H1 (cell line): ENCODE measurements around the gene CFP. TPM values are rescaled to one million over a fixed set of nuclear protein-coding genes. Genes with fewer than 3 reads are reported as not detected.

Experiments
- CTCF ChIA-PET: fragments of 300-600 bp; sonication (Branson Sonifier 250); formaldehyde crosslinking; loops from one replicate; lab custom pipeline; 2021; ENCODE audit not compliant: partially characterized antibody; lab: Charles Lee
- POLR2A ChIA-PET: fragments of 300-600 bp; sonication (Branson Sonifier 250); formaldehyde crosslinking; loops from one replicate; lab custom pipeline; 2021; ENCODE audit warnings: inconsistent platforms; ENCODE audit not compliant: partially characterized antibody; lab: Charles Lee
- DNase-seq, 2 experiments: peaks; one replicate each; pipeline versions ENCODE4 v3.0.0 to v3.0.0-alpha.2; 2010 to 2022; ENCODE audit warnings: low spot score in 2 of 2, low read depth in 1 of 2, mixed read lengths in 1 of 2
- FAIRE-seq: peaks from 2 replicates; lab custom pipeline; 2011; peaks lifted over from hg19 to GRCh38; lab: Jason Lieb, UNC
- H2AFZ ChIP-seq: 2 replicates; pipeline ENCODE4 v1.8.1; 2012; ENCODE audit warnings: low read length, inconsistent platforms
- H2AK5ac ChIP-seq: 2 replicates; pipeline ENCODE4 v1.6.1; 2013; ENCODE audit warnings: low read depth, low read length
- H2BK120ac ChIP-seq: replicated peaks from 2 replicates; pipeline ENCODE3; 2013; ENCODE audit warnings: low read depth, low read length, inconsistent platforms
- H2BK12ac ChIP-seq: 2 replicates; pipeline ENCODE4 v1.6.1; 2013; ENCODE audit warnings: low read depth, low read length
- H2BK15ac ChIP-seq: 2 replicates; pipeline ENCODE4 v1.6.1; 2013; ENCODE audit warnings: low read length
- H2BK20ac ChIP-seq: 2 replicates; pipeline ENCODE4 v1.6.1; 2013; ENCODE audit warnings: low read length
- H2BK5ac ChIP-seq: 2 replicates; pipeline ENCODE4 v1.6.1; 2013; ENCODE audit warnings: low read depth, low read length
- H3K14ac ChIP-seq: 2 replicates; pipeline ENCODE4 v1.6.1; 2013; ENCODE audit warnings: inconsistent platforms; ENCODE audit not compliant: insufficient read length
- H3K18ac ChIP-seq: 2 replicates; pipeline ENCODE4 v1.6.1; 2013; ENCODE audit warnings: low read length; ENCODE audit errors: extremely low read depth
- H3K23ac ChIP-seq: 2 replicates; pipeline ENCODE4 v1.6.1; 2013; ENCODE audit warnings: inconsistent platforms; ENCODE audit not compliant: insufficient read length
- H3K23me2 ChIP-seq: 2 replicates; pipeline ENCODE4 v1.6.1; 2013; ENCODE audit warnings: low read depth, low read length
- H3K27ac ChIP-seq: 2 replicates; pipeline ENCODE4 v1.6.1; 2011; ENCODE audit warnings: low read depth, low read length, inconsistent platforms
- H3K27me3 ChIP-seq, 4 experiments: replicated peaks in 1 of 4; 1 replicate in 1 of 4; 2 replicates in 3 of 4; pipeline versions ENCODE4 v1.6.1 to v1.8.1; 2011 to 2013; ENCODE audit warnings: low read length in 3 of 4, mild to moderate bottlenecking in 3 of 4, inconsistent platforms in 2 of 4, mixed read lengths in 2 of 4, moderate library complexity in 1 of 4; ENCODE audit not compliant: control insufficient read depth in 3 of 4, insufficient read depth in 3 of 4; ENCODE audit errors: extremely low read depth in 1 of 4
- H3K36me3 ChIP-seq, 4 experiments: 2 replicates each; pipeline versions ENCODE4 v1.6.1 to v1.8.1; 2011 to 2013; ENCODE audit warnings: mild to moderate bottlenecking in 4 of 4, low read length in 3 of 4, moderate library complexity in 2 of 4, control low read depth in 1 of 4, inconsistent platforms in 1 of 4; ENCODE audit not compliant: insufficient read depth in 4 of 4, control insufficient read depth in 2 of 4
- H3K4ac ChIP-seq: replicated peaks from 2 replicates; pipeline ENCODE3; 2013; ENCODE audit warnings: low read length, low read depth, mixed read lengths, inconsistent platforms; ENCODE audit not compliant: insufficient read length
- H3K4me1 ChIP-seq, 4 experiments: replicated peaks in 1 of 4; 1 replicate in 1 of 4; 2 replicates in 3 of 4; pipeline versions ENCODE4 v1.6.1 to v1.8.1; 2011 to 2013; ENCODE audit warnings: low read length in 3 of 4, inconsistent platforms in 2 of 4, mixed read lengths in 1 of 4; ENCODE audit not compliant: insufficient read depth in 4 of 4, control insufficient read depth in 3 of 4
- H3K4me2 ChIP-seq, 2 experiments: 2 replicates each; pipeline versions ENCODE4 v1.6.1 to v1.8.1; 2011 to 2013; ENCODE audit warnings: low read depth in 2 of 2, low read length in 2 of 2, control low read depth in 1 of 2, inconsistent platforms in 1 of 2, mild to moderate bottlenecking in 1 of 2; ENCODE audit not compliant: insufficient read depth in 1 of 2
- H3K4me3 ChIP-seq, 4 experiments: fragments of 200-600, 300-600 bp in 1 of 4; sonication (generic), shearing (Covaris generic), sonication (Bioruptor Twin) in 1 of 4; 2 replicates each; pipeline versions ENCODE4 v1.5.1 to v1.8.1; 2011 to 2016; ENCODE audit warnings: low read length in 4 of 4, low read depth in 3 of 4, control low read depth in 2 of 4, inconsistent platforms in 2 of 4, mild to moderate bottlenecking in 2 of 4, mixed read lengths in 1 of 4, moderate library complexity in 1 of 4; ENCODE audit not compliant: insufficient read depth in 2 of 4; ENCODE audit errors: extremely low read depth in 1 of 4
- H3K56ac ChIP-seq: replicated peaks from 2 replicates; pipeline ENCODE3; 2013; ENCODE audit warnings: low read depth, mild to moderate bottlenecking, mixed read lengths, low read length, inconsistent platforms; ENCODE audit not compliant: insufficient read length
- H3K79me1 ChIP-seq: 2 replicates; pipeline ENCODE4 v1.6.1; 2013; ENCODE audit warnings: low read depth, low read length, control low read depth
- H3K79me2 ChIP-seq, 2 experiments: 2 replicates each; pipeline versions ENCODE4 v1.6.1 to v1.8.1; 2012 to 2013; ENCODE audit warnings: low read length in 2 of 2, mild to moderate bottlenecking in 2 of 2, inconsistent platforms in 1 of 2; ENCODE audit not compliant: insufficient read depth in 2 of 2, control insufficient read depth in 1 of 2
- H3K9ac ChIP-seq, 4 experiments: replicated peaks in 1 of 4; 1 replicate in 1 of 4; 2 replicates in 3 of 4; pipeline versions ENCODE4 v1.6.1 to v1.8.1; 2011 to 2013; ENCODE audit warnings: low read depth in 3 of 4, low read length in 3 of 4, control low read depth in 2 of 4, mild to moderate bottlenecking in 2 of 4, moderate library complexity in 2 of 4, inconsistent platforms in 1 of 4; ENCODE audit errors: extremely low read depth in 1 of 4
- H3K9me3 ChIP-seq, 2 experiments: 2 replicates each; pipeline versions ENCODE4 v1.6.1 to v1.8.1; 2012 to 2013; ENCODE audit warnings: mild to moderate bottlenecking in 2 of 2, moderate library complexity in 2 of 2, control low read depth in 1 of 2, inconsistent platforms in 1 of 2, low read depth in 1 of 2, low read length in 1 of 2, mixed read lengths in 1 of 2; ENCODE audit not compliant: insufficient read depth in 2 of 2
- H4K20me1 ChIP-seq, 2 experiments: replicated peaks in 1 of 2; 2 replicates each; pipeline versions ENCODE3 to v1.8.1; 2011 to 2013; ENCODE audit warnings: inconsistent platforms in 2 of 2, low read length in 2 of 2, mild to moderate bottlenecking in 1 of 2; ENCODE audit not compliant: insufficient read depth in 2 of 2, control insufficient read depth in 1 of 2
- H4K5ac ChIP-seq: 2 replicates; pipeline ENCODE4 v1.6.1; 2013; ENCODE audit warnings: low read length, low read depth, mixed read lengths, inconsistent platforms; ENCODE audit not compliant: insufficient read length
- H4K8ac ChIP-seq: 2 replicates; pipeline ENCODE4 v1.8.0; 2013; ENCODE audit warnings: mild to moderate bottlenecking, moderate library complexity, low read length, inconsistent platforms; ENCODE audit not compliant: insufficient read depth; ENCODE audit errors: extremely low read depth
- H4K91ac ChIP-seq: replicated peaks from 2 replicates; pipeline ENCODE3; 2013; ENCODE audit warnings: low read length, mixed read lengths, inconsistent platforms; ENCODE audit not compliant: insufficient read length
- BACH1 ChIP-seq: IDR thresholded peaks from 2 replicates; pipeline ENCODE4 v1.6.1; 2012; ENCODE audit warnings: low read length, improper control_type of control experiment
- CBX5 ChIP-seq: fragments of 300-800, 300-1000 bp; sonication (generic); IDR thresholded peaks from 2 replicates; pipeline ENCODE4 v1.7.1; 2016; ENCODE audit warnings: antibody characterized with exemption, low read length, low read depth
- CHD2 ChIP-seq: IDR thresholded peaks from 2 replicates; pipeline ENCODE4 v1.6.1; 2012; ENCODE audit warnings: low read length, improper control_type of control experiment
- KDM4A ChIP-seq: IDR thresholded peaks from one replicate; pipeline ENCODE4 v1.7.1; 2012; ENCODE audit warnings: low read depth, mild to moderate bottlenecking, moderate library complexity, low read length, inconsistent platforms; ENCODE audit not compliant: severe bottlenecking
- PHF8 ChIP-seq: fragments of 200-600 bp; sonication (generic); conservative IDR thresholded peaks from 2 replicates; pipeline ENCODE4 v1.7.1; 2012; ENCODE audit warnings: low read depth, mild to moderate bottlenecking, inconsistent platforms, low read length, moderate library complexity
- RAD21 ChIP-seq, 2 experiments: IDR thresholded peaks in 1 of 2; conservative IDR thresholded peaks in 1 of 2; 2 replicates each; pipeline ENCODE4 v1.6.1; 2011; ENCODE audit warnings: low read depth in 2 of 2, low read length in 2 of 2, improper control_type of control experiment in 1 of 2, inconsistent platforms in 1 of 2, mild to moderate bottlenecking in 1 of 2, moderate library complexity in 1 of 2
- SP1 ChIP-seq: IDR thresholded peaks from 2 replicates; pipeline ENCODE4 v1.6.1; 2011; ENCODE audit warnings: low read depth, low read length
- WGBS, 2 experiments: shearing (Covaris generic) in 1 of 2; methylation state at CpG; one replicate each; pipeline versions ENCODE4 v1.1.6 to v1.1.7; 2013 to 2015; ENCODE audit warnings: low lambda C conversion rate in 2 of 2, mixed read lengths in 2 of 2, inconsistent platforms in 1 of 2, low coverage in 1 of 2, missing lambda C conversion rate in 1 of 2; ENCODE audit not compliant: insufficient replicate concordance in 2 of 2, insufficient coverage in 1 of 2, insufficient read length in 1 of 2; ENCODE audit errors: extremely low coverage in 1 of 2, missing lambda C conversion rate in 1 of 2; 5-methylcytosine and 5-hydroxymethylcytosine counted together
- long read RNA-seq, 2 experiments: library from RNA in 1 of 2; library from capped mRNA in 1 of 2; stranded (forward); transcript quantifications; one replicate each; pipeline ENCODE4 v2.0.0, GENCODE V29; 2021; ENCODE audit warnings: inconsistent platforms in 1 of 2
- polyA minus RNA-seq, 3 experiments: library from RNA; depleted of rRNA, polyadenylated mRNA; stranded (reverse); fragments of >200 nt; gene quantifications; 1 replicate in 2 of 3; 2 replicates in 1 of 3; pipeline ENCODE4 v1.2.3, GENCODE V29; 2011
- polyA plus RNA-seq, 7 experiments: library from polyadenylated mRNA; depleted of rRNA in 3 of 7; stranded (reverse) in 5 of 7; unstranded in 2 of 7; fragments of >200 nt in 5 of 7; fragments of 200-250 nt in 2 of 7; gene quantifications; 1 replicate in 5 of 7; 2 replicates in 1 of 7; 4 replicates in 1 of 7; pipeline versions ENCODE4 v1.2.1 to v1.2.3, GENCODE V29; 2011 to 2013; ENCODE audit warnings: missing spikeins in 2 of 7, mixed read lengths in 2 of 7
- total RNA-seq: library from RNA; stranded (reverse); fragmentation: NEBNext Ultra II Directional; extraction: Animal tissue kit (Norgen Biotek cat#: 25700); gene quantifications from 2 replicates; pipeline ENCODE4 v1.2.1, GENCODE V29; 2021
- TF ChIP-seq, protein P1 (sequence below): IDR thresholded peaks from 2 replicates; pipeline ENCODE4 v1.6.1; 2012; ENCODE audit warnings: low read length, inconsistent platforms

The CFP gene
- total RNA-seq (2.2 and 2.4 TPM in 2 replicates), polyA plus RNA-seq (2011; rRNA removed) (0.76 and 1.4 TPM in 2 replicates), polyA minus RNA-seq (2011; rRNA and poly(A)+ RNA removed) (0.28 and 0.63 TPM in 2 replicates)
- polyA plus RNA-seq (2011; cell fraction: cytosol; rRNA removed) = 1.2 TPM
- 3.1 TPM for polyA plus RNA-seq (2011; cell fraction: nucleus; rRNA removed)
- 1.7 to 2.9 TPM (median 2.4 TPM) in 4 replicates for polyA plus RNA-seq (2012, experiment 1 of 2)
- polyA plus RNA-seq (2012, experiment 2 of 2) = 1.9 TPM
- polyA plus RNA-seq (2013, experiment 1 of 2) = 3.2 TPM
- polyA plus RNA-seq (2013, experiment 2 of 2) = 3.1 TPM
- polyA minus RNA-seq (2011; cell fraction: cytosol; rRNA and poly(A)+ RNA removed) = 0.37 TPM
- polyA minus RNA-seq (2011; cell fraction: nucleus; rRNA and poly(A)+ RNA removed) = 0.60 TPM
- long read RNA-seq, experiment 1 = 0 reads
- long read RNA-seq, experiment 2 = 0 reads

DNA sequence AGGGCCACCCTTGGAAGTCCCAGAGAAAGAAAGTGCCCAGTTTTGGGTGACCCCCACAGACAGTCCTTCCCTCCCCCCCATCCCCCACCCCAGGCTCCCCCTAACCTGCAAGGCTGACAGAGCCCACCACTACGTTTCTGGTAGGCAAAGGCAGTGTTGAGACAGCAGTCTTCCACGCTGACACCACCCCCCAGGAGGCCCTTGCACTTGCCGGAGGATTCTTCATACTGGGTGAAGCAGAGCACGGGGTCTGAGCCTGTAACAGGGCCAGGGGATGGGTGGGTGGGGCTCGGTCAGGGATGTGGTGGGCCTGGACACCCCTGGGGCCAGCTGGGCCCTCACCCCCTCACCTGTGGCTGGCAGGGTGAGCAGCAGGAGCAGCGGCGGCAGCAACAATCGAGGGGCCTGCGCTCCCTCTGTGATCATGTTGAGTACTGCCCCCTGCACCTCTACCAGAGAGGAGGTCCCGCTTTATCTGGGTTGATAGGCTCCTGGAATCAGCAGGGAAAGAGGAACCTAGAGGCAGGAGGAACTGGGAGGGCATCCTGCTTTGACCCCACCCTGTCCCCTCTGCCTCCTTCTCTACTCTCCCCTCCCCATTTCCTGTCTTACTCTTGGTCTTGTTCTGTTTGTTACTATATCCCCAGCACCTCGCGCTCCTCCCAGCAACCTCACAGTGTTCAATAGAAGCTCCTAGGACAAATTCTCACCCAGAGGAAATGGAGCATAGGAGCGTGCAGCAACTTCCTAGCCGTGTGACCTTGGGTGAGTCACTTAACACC is at the start of gene CFP:
Gene CFP, minus strand, starts transcription at position 512 of the 782 bp plus-strand sequence. Its CDS starts 86 bp downstream, at position 426.
- no peaks in the 10 kb centered on the region for H3K79me1 ChIP-seq
- H3K79me2 ChIP-seq = no peaks in the 10 kb centered on the region
- no peaks in the 10 kb centered on the region for H3K9me3 ChIP-seq
- no peaks in the 10 kb centered on the region for H3K27me3 ChIP-seq
- no peak within 1 kb of the TSS for H3K4me3 ChIP-seq
- no peak within 1 kb of the TSS for H2AK5ac ChIP-seq
- WGBS, 2 experiments = 57% methylated on average over 6 of the region's 14 CpGs; no CpG with 5 or more reads in 1 of the 2 experiments
- no peak within 1 kb of the TSS for H2BK120ac ChIP-seq
- no peak within 1 kb of the TSS for H2BK20ac ChIP-seq
- FAIRE-seq = no peak
- H3K18ac ChIP-seq = no peak within 1 kb of the TSS
- no peak within 1 kb of the TSS for H3K9ac ChIP-seq
- no peak within 1 kb of the TSS; a peak in 1 of 4 replicates for H3K4me2 ChIP-seq
- H3K23me2 ChIP-seq = no peaks in the 10 kb centered on the region
- H2AFZ ChIP-seq = no peak within 1 kb of the TSS
- no peak within 1 kb of the TSS for H4K91ac ChIP-seq
- H2BK15ac ChIP-seq = no peak within 1 kb of the TSS
- H3K4ac ChIP-seq = no peak within 1 kb of the TSS
- H4K20me1 ChIP-seq = no peaks in the 10 kb centered on the region
- no peak within 1 kb of the TSS for H4K8ac ChIP-seq
- H3K56ac ChIP-seq = no peak within 1 kb of the TSS
- POLR2A ChIA-PET = interaction anchor here (0.6 to 1.6 kb wide), 5 partner anchors 15 to 150 kb away, joined by 3 to 5 read pairs (median 3); no protein-coding TSS in a partner anchor
- H3K14ac ChIP-seq = no peak within 1 kb of the TSS
- H3K27ac ChIP-seq = no peak within 1 kb of the TSS
- DNase-seq = no peak
- no peaks in the 10 kb centered on the region; a peak in 1 of 8 replicates for H3K36me3 ChIP-seq
- CTCF ChIA-PET = interaction anchor here (0.7 to 2.6 kb wide), 7 partner anchors 8 to 60 kb away, joined by 3 to 14 read pairs (median 8); partner anchors contain the start of gene TIMP1
- no peak within 1 kb of the TSS for H2BK12ac ChIP-seq
- no peaks in the 10 kb centered on the region; a peak in 2 of 7 replicates for H3K4me1 ChIP-seq
- H3K23ac ChIP-seq = no peak within 1 kb of the TSS
- H2BK5ac ChIP-seq = no peak within 1 kb of the TSS
- H4K5ac ChIP-seq = no peak within 1 kb of the TSS
- TF ChIP-seq PHF8 (no peak), CBX5 (no peak), CHD2 (no peak), SP1 (no peak), BACH1 (no peak), RAD21 (IDR thresholded peaks at IDR 0.05 in 1 of 2, conservative IDR thresholded peaks at IDR 0.05 in 1 of 2; ENCODE audit: low read depth in 2 of 2, low read length in 2 of 2) (no peak), KDM4A (no peak)
- TF ChIP-seq, protein P1, sequence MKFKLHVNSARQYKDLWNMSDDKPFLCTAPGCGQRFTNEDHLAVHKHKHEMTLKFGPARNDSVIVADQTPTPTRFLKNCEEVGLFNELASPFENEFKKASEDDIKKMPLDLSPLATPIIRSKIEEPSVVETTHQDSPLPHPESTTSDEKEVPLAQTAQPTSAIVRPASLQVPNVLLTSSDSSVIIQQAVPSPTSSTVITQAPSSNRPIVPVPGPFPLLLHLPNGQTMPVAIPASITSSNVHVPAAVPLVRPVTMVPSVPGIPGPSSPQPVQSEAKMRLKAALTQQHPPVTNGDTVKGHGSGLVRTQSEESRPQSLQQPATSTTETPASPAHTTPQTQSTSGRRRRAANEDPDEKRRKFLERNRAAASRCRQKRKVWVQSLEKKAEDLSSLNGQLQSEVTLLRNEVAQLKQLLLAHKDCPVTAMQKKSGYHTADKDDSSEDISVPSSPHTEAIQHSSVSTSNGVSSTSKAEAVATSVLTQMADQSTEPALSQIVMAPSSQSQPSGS = no peak
